ENCODE data around the gene ZSCAN2. TPM values are rescaled to one million over a fixed set of nuclear protein-coding genes. Genes with fewer than 3 reads are reported as not detected.
"Not testable (repeated sequence)": the region's sequence is repeated elsewhere in the genome, so short reads cannot be mapped to it uniquely, and the experiment has no call there.

ZSCAN2 gene
- total and polyA plus RNA-seq, 9 donors, result 5.6 to 13.3 (median 8.2) TPM

DNA sequence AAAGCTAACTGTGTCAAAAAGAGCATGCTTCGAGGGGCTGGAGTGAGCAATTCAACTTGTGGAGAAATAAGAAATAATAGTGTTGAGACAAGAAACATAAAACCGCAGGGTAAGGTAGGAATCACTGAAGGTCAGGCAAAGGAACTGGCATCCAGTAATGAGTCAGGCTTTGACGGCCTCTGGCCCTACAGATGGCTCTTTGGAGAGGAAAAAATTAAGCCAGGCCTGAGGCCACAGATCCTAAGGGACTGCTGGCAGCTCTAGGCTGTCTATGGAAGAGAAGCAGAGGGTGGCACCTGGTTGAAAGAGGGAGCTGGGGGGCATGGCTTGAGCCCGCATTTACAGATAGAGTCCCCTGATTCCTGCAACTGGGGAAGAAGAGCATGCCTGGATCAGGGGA is 28.6 kb upstream of the ZSCAN2 start:
- no peak overlapping the region for H3K4me3 ChIP-seq
- H3K27ac ChIP-seq, result no peak overlapping the region
- no peaks in the 10 kb centered on the region for H3K9me3 ChIP-seq
- no peaks in the 10 kb centered on the region for H3K27me3 ChIP-seq
- DNase-seq, result no peak
- no peaks in the 10 kb centered on the region for H3K36me3 ChIP-seq
- 85 to 88% (median 88%) methylated on average over 4 of the region's 4 CpGs for WGBS, 3 donors
- H3K4me1 ChIP-seq (ENCODE audit: insufficient read depth), result peaks cover 2% of the 10 kb centered on the region
- intact Hi-C loops (cut with DNase I), result no loop called here
- TF ChIP-seq POLR2A (IDR thresholded peaks at IDR 0.05) (no peak), EP300 (IDR thresholded peaks at IDR 0.05) (no peak)
- TF ChIP-seq, protein P1, sequence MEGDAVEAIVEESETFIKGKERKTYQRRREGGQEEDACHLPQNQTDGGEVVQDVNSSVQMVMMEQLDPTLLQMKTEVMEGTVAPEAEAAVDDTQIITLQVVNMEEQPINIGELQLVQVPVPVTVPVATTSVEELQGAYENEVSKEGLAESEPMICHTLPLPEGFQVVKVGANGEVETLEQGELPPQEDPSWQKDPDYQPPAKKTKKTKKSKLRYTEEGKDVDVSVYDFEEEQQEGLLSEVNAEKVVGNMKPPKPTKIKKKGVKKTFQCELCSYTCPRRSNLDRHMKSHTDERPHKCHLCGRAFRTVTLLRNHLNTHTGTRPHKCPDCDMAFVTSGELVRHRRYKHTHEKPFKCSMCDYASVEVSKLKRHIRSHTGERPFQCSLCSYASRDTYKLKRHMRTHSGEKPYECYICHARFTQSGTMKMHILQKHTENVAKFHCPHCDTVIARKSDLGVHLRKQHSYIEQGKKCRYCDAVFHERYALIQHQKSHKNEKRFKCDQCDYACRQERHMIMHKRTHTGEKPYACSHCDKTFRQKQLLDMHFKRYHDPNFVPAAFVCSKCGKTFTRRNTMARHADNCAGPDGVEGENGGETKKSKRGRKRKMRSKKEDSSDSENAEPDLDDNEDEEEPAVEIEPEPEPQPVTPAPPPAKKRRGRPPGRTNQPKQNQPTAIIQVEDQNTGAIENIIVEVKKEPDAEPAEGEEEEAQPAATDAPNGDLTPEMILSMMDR (IDR thresholded peaks at IDR 0.05), result no peak

DNA sequence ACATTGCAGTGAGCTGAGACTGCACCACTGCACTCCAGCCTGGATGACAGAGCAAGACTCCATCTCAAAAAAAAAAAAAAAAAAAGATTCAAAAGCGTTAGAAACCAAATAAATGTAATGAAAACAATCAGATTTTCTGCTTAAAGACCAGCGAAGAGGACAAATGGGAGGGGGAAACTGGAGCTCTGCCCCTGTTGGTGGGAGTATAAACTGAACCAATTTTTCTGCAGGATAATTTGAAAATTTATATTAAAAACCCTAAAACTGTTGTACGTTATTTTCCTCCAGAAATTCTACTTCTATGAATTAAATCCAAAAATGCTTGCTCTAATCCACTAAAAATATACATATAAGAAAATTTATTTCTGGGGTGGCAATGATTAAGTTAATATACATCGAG is 25.3 kb upstream of the ZSCAN2 start:
- H3K9me3 ChIP-seq, result no peaks in the 10 kb centered on the region
- no peaks in the 10 kb centered on the region for H3K27me3 ChIP-seq
- intact Hi-C loops (cut with DNase I), result no loop called here
- TF ChIP-seq POLR2A (IDR thresholded peaks at IDR 0.05), result no peak
- no peak for TF ChIP-seq EP300 (IDR thresholded peaks at IDR 0.05)
- TF ChIP-seq, protein P1 (IDR thresholded peaks at IDR 0.05), result no peak
- DNase-seq, result no peak
- no peaks in the 10 kb centered on the region for H3K36me3 ChIP-seq
- H3K4me3 ChIP-seq, result no peak overlapping the region
- peaks cover 8% of the 10 kb centered on the region for H3K4me1 ChIP-seq (ENCODE audit: insufficient read depth)
- no peak overlapping the region for H3K27ac ChIP-seq
- 82 to 83% (median 83%) methylated on average over 4 of the region's 4 CpGs for WGBS, 3 donors

DNA sequence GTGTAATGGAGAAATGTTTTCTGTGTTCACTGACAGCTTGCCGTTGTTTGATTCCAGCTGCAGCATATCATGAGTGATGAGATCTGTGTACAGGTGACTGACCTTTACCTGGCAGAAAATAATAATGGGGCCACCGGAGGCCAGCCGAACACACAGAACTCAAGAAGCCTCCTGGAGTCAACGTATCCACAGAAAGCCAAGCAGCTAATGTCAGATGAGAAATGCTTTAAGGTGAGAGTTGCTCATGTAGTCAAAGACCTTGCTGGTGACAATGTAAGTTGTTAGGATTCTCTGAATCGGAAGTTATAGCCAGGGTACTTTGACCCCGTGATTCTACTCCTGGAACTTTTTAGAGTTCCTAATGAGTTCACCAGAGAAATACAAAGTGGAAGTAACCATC is 22.9 kb upstream of the ZSCAN2 start:
- 74 to 90% (median 86%) methylated on average over 6 of the region's 6 CpGs for WGBS, 3 donors
- H3K27ac ChIP-seq, result peak overlapping the region in 1 of 2 donors; percentile 71
- H3K4me1 ChIP-seq (ENCODE audit: insufficient read depth); H3K27me3 ChIP-seq; H3K36me3 ChIP-seq; H3K4me3 ChIP-seq; H3K9me3 ChIP-seq; intact Hi-C loops (cut with DNase I); DNase-seq: not testable (repeated sequence)

DNA sequence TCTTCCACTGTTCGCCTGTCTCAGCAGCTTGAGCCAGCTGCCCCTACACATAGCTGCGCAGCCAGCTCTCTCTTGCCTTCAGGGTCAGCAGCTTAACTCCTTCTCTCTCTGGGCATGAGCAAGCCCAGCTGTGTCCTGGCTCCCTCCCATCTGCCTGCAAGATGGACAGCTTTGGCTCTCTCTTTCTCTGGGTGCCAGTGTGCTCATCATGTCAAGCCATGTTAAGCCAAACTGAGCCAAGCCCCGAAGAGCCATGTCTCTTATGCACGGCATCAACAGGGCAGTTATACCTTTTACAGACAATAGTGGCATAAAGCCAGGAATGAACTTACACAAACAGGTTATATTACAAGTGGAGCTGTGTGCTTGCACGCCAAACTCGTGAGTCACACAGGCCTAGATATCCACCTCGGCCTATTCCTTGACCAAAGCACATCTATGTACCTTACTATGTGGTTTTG is 21.5 kb upstream of the ZSCAN2 start:
- DNase-seq, result peak; percentile 47 to 77 (median 71)
- WGBS, 3 donors, result 14 to 24% (median 14%) methylated on average over 7 of the region's 7 CpGs
- peak overlapping the region in 1 of 2 donors; percentile 71 for H3K27ac ChIP-seq
- H3K4me3 ChIP-seq; H3K36me3 ChIP-seq; intact Hi-C loops (cut with DNase I); H3K9me3 ChIP-seq; H3K27me3 ChIP-seq: not testable (repeated sequence)
- H3K4me1 ChIP-seq (ENCODE audit: insufficient read depth), result peaks cover 10% of the 10 kb centered on the region

DNA sequence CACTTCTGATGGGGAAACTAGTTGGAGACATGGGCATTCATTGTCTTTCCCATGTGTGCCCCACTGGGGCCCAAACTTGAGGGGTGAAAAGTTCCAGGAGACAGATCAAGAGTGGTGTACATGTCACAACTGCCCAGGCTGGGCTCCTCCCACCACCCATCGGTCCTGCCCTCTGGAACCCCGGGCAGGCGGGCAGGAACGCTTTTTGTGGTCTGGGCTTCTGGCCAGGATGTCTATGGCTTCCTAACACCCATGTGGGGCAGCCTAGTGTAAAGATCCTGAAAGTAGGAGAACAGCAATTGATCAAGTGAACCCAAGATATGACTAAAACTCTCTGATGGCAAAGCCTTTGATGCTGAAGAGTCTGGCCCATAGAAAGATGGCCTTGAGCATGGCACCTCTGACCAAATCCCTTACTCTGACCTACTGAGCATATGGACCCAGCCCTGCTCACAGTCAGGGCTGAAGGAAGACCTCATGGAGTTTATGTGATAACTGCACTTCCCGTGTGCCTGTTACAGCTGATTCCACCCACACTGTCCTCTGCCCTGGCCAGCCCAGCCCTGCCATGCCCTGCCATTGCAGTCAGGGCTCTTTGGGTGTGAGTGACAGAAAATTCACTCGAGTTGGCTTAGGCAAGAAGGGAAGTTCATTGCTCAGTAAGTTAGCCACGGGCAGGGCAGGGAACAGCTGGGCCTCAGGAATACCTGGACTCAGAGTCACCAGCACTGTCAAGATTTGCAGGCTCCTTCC is 19.0 kb upstream of the ZSCAN2 start:
- WGBS, 3 donors, result 70 to 88% (median 82%) methylated on average over 6 of the region's 7 CpGs
- not testable (repeated sequence) for DNase-seq, H3K9me3 ChIP-seq, H3K27ac ChIP-seq, H3K4me3 ChIP-seq, H3K36me3 ChIP-seq, H3K27me3 ChIP-seq
- H3K4me1 ChIP-seq (ENCODE audit: insufficient read depth), result peaks cover 10% of the 10 kb centered on the region
- intact Hi-C loops (cut with DNase I), result loop anchor here in 1 of 4 donors (10.0 kb wide), 1 partner anchor 353 kb away; no protein-coding TSS in a partner anchor

DNA sequence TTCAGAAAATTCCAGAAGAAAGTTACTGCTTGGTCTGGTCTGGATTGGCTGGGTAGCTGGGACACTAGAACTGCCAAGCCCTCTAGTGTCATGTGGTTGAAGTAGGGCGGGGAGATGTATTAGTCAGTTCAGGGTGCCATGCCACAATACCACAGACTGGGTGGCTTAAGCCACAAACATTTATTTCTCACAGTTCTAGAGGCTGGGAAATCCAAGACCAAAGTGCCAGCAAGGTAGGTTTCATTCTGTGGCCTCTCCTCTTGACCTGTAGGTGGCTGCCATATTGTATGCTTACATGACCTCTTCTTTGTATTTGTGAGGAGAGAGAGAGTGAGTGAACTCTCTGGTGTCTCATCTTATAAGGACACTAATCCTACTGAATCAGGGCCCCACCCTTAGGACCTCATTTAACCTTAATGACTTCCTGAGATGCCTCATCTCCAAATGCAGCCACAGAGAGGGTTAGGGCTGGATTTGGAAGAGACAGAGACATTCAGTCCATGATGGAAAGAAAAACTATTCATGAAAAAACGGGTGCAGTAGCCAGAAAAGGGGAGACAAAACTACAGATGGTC is 18.1 kb upstream of the ZSCAN2 start:
- DNase-seq, result no peak
- Histone ChIP-seq H3K9me3 (no peaks in the 10 kb centered on the region), H3K4me1 (ENCODE audit: insufficient read depth) (peaks cover 10% of the 10 kb centered on the region), H3K27me3 (no peaks in the 10 kb centered on the region), H3K27ac (no peak overlapping the region), H3K36me3 (no peaks in the 10 kb centered on the region), H3K4me3 (no peak overlapping the region)
- WGBS, 3 donors, result 89 to 96% (median 90%) methylated on average over 2 of the region's 2 CpGs
- intact Hi-C loops (cut with DNase I), result loop anchor here in 1 of 4 donors (10.0 kb wide), 1 partner anchor 352 kb away; no protein-coding TSS in a partner anchor
- TF ChIP-seq, protein P1 (IDR thresholded peaks at IDR 0.05), result no peak
- TF ChIP-seq EP300 (IDR thresholded peaks at IDR 0.05) (no peak), POLR2A (IDR thresholded peaks at IDR 0.05) (no peak)

DNA sequence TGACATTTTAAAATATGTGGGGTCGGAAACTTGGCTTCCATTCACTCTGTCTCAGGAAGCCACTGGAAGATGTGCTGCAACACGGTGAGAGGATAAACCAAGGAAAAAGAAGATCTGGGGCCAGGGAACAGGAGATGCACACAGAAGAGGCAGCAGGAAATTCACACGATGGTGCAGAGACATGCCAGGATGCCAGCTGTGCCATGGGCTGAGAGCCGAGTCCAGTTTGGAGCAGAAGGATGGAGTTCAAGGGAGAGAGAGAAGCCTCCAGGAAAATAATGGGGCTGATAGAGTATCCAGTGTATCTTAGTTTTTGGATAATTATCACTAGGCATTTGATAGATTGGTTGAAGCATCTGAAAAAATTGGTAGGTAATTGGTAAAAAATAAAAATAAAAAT is 16.9 kb upstream of the ZSCAN2 start:
- not testable (repeated sequence) for DNase-seq; H3K27ac ChIP-seq; H3K36me3 ChIP-seq; H3K4me3 ChIP-seq; H3K27me3 ChIP-seq; H3K9me3 ChIP-seq; H3K4me1 ChIP-seq (ENCODE audit: insufficient read depth)
- 8 to 10% (median 9%) methylated on average over 4 of the region's 4 CpGs for WGBS, 3 donors
- intact Hi-C loops (cut with DNase I), result loop anchor here in 1 of 4 donors (10.0 kb wide), 1 partner anchor 351 kb away; no protein-coding TSS in a partner anchor
